Measurements from ENCODE around the gene TMEM38B. TPM values are rescaled to one million over a fixed set of nuclear protein-coding genes. Genes with fewer than 3 reads are reported as not detected.

Gene TMEM38B
- total and polyA plus RNA-seq, 2 experiments from 2014 or later: 9.4 to 14.7 TPM

GRCh38 chr9:105662184-105663104 is 31.9 kb upstream of the TMEM38B start, which contains the start of gene TAL2 (continued):
- no peak for TF ChIP-seq ZNF462 (CRISPR knock-in tag; IDR thresholded peaks at IDR 0.05)
- no peak for TF ChIP-seq REST (IDR thresholded peaks at IDR 0.05; ENCODE audit: unreplicated experiment)
- no peak for TF ChIP-seq CREB1 (CRISPR knock-in tag; IDR thresholded peaks at IDR 0.05; ENCODE audit: low read depth)

- H3K4me3 ChIP-seq: no peak overlapping the region
- no peak overlapping the region for H3K4me2 ChIP-seq
- ATAC-seq (no peak), DNase-seq (ENCODE audit: low spot score) (no peak)
- Mint-ChIP-seq H3K36me3 (ENCODE audit: low read depth) (no peaks in the 10 kb centered on the region), H3K27me3 (ENCODE audit: insufficient read depth, low read depth, poor library complexity) (no peaks in the 10 kb centered on the region), H3K27ac (no peak overlapping the region), H3K4me3 (no peak overlapping the region), H3K4me1 (peaks cover 3% of the 10 kb centered on the region; the same call in 2 of the 3 replicates), H3K9me3 (no peaks in the 10 kb centered on the region)
- no peaks in the 10 kb centered on the region for H3K79me2 ChIP-seq (replicated peaks; ENCODE audit: insufficient read depth)
- H4K20me1 ChIP-seq (replicated peaks; ENCODE audit: insufficient read depth): no peaks in the 10 kb centered on the region
- H3F3A ChIP-seq (replicated peaks; ENCODE audit: low read depth): no peaks in the 10 kb centered on the region
- no peaks in the 10 kb centered on the region for H3K4me1 ChIP-seq (ENCODE audit: insufficient read depth)
- no peaks in the 10 kb centered on the region for H3K27me3 ChIP-seq (ENCODE audit: insufficient read depth)
- no peaks in the 10 kb centered on the region for H3K36me3 ChIP-seq (ENCODE audit: insufficient read depth)
- H2AFZ ChIP-seq: no peak overlapping the region
- H3K27ac ChIP-seq (ENCODE audit: low read depth): no peak overlapping the region
- H3K9me2 ChIP-seq (ENCODE audit: insufficient read depth): no peaks in the 10 kb centered on the region
- TF ChIP-seq REST (IDR thresholded peaks at IDR 0.05; ENCODE audit: unreplicated experiment): no peak
Observed at GRCh38 chr9:105663914-105664313, 30.4 kb upstream of the TMEM38B start.

All from GM23338 (cell line).